HG02759 (cell line): ENCODE results near the gene IP6K3.

ENCODE experiments used
- ATAC-seq: cut with Tn5 transposase; IDR thresholded peaks from one replicate; pipeline ENCODE4 v1.9.1; 2021; ENCODE audit warnings: mild to moderate bottlenecking, moderate library complexity; ENCODE audit not compliant: unreplicated experiment

The IP6K3 gene, protein sequence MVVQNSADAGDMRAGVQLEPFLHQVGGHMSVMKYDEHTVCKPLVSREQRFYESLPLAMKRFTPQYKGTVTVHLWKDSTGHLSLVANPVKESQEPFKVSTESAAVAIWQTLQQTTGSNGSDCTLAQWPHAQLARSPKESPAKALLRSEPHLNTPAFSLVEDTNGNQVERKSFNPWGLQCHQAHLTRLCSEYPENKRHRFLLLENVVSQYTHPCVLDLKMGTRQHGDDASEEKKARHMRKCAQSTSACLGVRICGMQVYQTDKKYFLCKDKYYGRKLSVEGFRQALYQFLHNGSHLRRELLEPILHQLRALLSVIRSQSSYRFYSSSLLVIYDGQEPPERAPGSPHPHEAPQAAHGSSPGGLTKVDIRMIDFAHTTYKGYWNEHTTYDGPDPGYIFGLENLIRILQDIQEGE

DNA sequence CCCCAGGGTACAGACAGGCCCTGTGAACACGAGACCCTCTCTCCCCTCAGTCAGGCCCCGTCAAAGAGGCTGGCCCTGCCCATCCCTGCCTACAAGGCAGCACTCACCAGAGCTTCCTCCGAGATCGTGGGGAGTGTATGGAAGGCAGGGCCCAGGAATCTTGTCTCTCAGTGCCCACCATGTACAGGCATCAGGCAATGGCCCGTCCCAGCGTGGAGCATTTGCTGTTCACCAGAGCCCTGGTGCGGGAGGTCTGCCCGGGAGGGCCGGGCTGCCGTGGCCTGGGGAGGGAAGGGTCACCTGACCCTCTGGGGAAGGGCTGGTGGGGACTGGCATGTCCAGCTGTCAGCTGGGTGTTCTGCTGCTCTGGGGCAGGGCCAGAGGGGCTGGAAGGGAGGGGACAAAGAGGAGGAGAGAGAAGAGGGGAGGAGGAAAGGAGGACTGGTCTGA, at the start of gene IP6K3:
Gene IP6K3 (minus strand): TSS at position 255 of the 450 bp plus-strand sequence. CDS start 11,429 bp downstream, outside the sequence.
- no peak for ATAC-seq

DNA sequence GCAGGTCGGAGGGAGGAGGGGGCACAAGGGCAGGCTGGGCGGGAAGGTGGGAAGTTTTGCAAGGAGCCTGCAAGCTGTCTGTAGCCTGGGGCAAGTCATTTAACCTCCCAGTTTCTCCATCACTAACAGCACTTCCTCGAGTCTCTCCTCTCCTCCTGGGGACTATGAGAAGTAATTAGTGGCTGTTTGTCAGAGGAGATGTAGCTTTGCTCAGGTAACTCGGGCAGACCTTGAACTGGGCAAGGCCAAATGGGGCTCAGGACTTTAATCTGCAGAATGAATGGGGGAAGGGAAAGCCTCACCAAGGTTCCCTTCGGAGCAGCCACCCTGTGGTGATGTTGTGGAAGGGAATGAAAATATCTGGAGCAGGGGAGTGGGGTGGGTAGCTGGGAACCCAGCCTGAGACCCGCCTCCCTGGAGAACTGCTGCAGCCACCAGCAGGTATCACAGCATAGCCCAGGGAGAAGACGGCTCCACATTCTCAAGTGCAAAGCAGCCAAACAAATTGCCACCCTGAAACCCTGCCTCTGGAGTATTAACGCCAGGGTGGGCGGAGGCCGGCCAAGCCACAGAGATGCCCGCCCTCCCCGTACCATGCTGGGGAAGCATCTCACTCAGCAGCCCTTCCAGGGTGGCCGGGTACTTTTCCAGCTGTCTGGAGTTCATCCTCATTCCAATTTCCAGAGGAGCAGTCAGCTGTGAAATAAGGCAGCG, 48.4 kb upstream of the IP6K3 start:
- no peak for ATAC-seq

DNA sequence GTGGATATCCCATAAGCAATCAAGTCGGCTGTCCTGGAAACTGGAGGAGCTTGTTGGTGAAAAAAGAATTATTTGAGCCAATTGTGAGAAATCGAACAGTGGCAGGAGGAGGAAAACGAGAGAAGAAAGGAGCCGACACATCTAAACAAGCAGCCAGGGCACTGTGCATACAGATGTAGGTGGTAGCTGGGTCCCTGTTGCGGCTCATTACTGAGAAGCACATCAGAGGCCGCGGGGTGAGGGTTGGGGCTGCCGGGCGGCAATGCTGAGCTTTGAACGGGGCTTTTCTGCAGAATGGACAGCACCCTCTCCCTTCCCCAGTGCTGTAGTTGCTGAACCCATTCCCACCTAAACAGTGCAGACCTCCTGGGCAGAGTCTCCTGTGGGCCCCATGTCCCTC, 46.3 kb upstream of the IP6K3 start:
- no peak for ATAC-seq

DNA sequence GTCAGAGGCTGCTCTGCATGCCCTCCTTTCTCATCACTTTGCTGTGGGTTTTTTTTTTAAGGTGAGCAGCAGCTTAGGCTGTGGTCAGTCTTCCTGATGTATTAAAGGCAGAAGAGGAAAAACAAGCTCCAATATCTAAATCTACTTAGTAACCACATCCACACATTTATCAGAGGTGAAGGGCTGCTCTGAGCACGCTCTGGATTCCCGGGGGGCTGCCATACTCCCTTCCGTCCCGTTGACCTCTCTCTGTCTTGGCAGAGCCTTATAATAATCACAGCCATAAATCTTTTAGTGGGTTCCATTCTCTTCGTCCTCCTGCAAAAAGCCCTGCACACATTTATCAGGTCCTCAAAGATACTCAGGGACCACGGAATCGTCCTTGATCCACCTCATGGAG, 44.9 kb upstream of the IP6K3 start:
- no peak for ATAC-seq

DNA sequence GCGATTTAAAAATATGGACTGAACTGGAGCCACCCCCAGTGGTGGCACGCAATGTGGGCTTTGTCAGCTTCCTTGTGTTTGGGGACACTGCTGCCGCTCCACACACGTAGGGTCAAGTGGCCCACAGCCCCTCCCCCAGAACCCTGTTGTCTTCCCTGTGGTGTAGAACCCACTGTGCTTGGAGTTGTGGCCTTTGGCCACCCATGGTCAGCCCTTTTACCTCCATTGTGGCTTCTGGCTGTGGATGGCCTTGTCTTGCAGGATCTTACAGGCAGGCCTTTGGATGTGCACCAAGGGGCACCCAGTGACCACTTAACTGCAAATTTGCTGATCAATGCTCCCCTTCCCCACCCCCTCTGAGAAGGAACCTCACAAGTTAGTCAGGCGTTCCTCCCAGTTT, 44.2 kb upstream of the IP6K3 start:
- ATAC-seq = no peak

DNA sequence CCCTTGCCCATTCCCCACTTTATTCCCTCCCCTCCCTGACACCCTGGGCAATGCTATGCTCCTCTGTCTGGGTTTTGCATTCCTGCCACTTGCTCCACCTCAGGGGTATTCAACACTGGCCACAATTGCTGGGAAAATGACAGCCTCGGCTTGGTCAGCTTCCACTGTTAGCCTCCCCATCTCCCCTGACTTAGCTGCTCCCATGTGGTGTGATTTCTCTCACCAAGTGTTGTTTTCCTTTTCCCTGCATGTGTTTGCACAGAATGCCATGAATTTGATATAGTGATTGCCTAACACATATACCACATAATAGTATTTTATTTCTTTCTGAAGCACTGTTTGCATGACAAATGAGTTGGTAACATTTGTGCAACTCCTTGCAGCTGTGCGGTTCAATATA, 43.7 kb upstream of the IP6K3 start:
- no peak for ATAC-seq

DNA sequence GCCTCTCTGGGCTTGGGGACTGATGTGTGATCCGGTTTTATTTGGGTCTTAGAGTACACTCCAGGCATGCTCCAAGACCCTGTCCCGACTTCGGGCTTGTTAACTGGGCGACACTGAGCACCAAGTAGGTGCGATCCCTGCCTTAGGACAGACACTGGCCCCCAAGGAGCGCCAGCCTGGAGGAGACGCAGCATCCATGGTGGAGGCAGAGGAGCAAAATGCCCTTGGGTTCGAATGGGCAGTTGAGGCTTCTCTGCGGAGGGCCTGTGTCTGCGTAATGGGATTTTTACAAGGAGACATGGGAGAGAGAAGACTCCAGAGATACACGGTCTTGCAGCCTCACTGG, 42.8 kb upstream of the IP6K3 start:
- ATAC-seq = no peak

DNA sequence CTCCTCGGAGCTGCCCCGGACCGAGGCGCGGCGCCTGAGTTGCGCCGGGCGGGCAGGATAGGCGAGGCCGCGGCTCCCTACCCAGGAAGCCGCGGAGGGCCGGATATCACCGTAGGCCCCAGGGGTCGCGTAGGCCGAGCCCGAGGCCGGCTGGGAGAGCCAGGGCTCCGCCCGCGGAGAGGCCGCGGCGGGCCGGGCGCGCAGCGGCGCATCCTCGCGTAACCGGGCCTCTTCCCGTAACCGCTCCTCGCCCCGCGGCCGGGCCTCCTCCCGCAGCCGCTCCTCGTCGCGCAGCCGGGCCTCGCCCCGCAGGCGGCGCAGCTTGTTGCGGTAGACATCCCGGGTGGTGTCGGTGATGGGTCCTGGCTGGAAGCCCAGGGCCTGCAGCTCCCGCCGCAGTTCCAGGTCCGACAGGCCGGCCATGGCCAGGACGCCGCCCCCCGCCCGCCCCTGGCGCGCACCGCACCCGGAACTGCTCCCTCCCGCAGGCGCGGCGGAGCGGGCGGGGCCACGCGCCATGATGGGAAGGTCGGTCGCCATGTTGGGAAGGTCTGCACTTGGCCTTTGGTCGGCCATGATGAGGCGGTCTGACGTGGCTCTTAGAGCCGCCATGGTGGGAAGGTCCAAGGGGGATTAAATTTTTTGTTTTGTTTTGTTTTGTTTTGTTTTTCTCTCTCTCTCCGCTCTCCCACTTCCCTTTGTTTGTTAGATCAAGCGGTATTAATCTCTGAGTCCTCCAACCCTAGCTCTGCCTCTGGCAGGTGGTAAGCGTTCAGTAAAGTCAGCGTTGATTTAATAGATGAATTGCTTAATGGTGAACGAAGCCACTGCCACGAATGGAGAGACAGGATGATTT, 42.2 kb upstream of the IP6K3 start, which contains the start of gene LEMD2:
Gene LEMD2 (minus strand): TSS at position 437 of the 856 bp plus-strand sequence. CDS start 14 bp downstream, at position 423.
- peak; percentile 82 for ATAC-seq

DNA sequence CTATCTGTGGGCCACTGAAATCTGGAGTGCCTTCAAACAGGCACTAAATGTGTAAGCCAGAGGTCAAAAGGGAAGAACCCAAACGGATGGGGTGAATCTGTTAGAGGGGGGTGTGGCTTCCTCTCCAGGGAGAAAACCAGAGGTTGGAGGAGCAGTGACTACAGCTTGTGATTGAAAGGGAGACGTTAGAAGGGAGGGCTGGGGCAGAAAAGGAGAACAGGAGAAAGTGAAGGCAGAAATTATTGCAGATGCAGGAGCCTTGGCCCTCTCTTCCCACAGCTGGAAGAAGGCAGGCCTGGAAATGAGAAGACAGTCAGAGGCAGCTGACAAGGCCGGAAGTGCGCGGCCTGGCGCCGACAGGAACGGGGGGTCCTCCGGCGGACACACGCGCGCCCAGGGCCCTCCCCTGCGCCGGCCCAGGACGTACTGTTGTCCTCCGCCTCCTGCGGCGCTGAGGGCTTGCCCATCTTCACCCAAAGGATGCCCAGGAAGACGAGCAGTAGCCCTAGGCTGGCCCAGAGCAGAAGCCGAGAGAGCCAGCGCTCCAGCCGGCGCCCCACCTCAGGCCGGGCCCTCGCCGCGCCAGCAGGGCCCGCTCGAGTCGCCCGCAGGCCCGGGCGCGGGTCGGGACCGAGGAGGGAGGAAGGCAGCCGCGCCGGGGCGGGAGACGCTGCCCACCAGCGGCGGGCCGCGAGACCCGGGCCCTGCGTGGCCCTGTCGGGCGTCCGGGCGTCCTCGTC, 41.4 kb upstream of the IP6K3 start:
- ATAC-seq = peak; percentile 56

DNA sequence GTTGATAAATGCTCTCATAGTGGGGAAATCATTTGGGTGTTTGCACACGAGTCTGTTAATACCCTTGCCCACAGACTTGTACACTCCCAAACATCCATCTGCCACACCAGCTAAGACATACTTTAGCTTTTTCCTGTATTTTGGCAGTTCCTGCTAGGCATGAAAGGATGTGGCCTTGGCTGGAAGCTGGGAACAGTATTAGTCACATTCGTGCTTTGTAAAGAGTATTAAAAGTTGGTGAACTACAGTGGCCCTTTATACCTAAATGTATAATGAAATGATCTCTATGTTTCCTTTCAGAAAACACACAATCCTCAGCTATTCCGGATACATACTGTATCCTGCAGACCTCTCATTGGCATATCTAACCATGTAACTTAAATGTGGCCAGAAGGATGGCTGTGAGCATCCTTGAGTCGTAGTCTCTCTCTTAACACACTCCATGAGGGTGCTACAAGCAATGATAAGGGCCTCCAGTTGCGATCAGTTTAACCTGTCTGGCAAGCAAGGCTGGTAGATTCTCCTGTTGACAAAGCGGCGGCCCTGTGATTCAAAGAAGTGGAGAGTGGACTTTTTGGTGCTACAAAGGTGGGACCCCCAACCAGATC, 40.7 kb upstream of the IP6K3 start:
- no peak for ATAC-seq

DNA sequence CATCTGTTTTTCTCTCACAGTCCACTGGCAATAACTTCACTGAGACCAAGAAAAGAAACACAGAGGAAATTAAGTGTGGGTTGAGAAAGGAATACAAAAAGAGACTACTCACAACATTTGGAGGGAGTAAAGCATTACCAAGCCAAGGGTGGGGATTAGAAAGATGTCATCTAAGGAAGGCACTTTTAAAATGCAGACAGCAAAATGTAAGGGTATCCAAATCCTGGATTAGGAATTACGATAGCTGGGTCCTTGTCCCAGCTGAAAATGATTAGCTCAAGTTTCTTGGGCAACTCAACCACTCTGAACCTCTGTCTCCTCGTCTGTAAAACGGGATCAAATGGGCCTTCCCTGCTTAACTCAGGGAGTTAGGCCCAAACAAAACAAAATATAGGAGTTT, 40.0 kb upstream of the IP6K3 start:
- no peak for ATAC-seq

DNA sequence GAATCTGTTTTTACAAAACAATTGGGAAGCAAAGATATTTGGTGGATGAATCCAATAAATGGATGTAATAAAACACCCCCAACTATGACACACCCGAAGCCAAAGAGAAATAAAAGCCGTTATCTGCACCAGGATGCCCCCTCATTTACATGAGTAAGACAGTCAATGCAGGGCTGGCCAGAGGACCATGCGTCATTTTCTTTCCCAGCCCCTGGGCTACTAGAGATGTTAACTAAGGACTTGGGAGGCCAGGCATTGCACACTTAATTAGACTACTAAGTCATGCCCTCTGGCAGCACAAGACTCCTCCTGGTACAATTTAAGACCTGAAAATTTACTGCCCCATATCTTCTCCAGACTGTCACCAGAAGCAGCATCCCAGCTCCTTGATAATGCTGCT, 39.1 kb upstream of the IP6K3 start:
- no peak for ATAC-seq

DNA sequence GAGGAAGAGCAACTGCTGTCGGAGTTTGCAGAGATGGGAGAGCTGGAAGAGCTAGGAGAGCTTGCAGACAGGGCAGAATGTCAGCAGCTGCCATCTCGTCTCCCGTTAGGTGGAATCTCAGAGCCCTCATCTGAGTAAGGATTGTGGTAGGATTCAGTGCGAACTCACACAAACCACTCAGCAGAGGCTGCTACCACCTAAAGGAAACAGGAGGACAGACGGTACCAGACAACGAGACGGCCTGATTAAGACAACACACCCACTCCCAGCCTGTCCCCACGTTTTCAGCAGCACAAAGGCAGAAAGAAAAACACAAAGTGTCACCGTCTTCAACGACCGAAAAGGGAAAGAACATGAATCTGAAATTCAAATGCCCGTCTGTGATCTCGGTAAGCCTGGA, 38.1 kb upstream of the IP6K3 start:
- no peak for ATAC-seq

DNA sequence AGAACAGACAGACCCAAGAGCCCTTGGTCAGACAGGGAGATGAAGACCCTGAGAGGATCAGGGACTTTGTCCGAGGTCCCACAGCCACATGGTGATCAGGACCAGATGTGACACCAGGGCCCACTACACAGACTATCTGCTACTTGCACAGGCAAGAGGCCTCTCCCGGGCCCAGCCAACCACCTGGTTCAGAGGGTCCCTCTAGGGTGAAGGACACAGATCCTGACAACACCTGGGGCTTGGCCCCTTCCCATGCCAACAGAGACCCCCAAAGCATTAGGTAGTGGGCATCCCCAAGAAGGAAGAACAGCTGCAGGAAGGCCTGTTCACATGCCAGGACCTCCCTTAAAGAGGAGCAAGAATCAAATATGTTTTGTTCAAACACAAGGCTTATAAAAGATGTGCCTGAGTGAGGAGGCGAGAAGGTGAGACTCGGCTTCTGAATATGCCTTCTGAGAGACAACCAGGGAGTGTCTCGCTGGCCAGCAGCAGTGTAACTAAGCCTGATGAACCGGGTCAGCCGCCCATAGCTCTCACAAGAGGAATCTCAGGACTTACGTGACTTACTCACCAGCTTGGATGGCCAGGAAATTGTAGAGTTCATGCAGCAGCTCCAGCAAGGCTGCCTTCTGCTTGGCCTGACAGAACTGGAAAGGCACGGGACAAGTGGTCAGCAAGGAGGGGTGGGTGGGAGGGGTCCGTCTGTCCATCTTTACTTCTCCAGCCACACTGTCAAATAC, 37.2 kb upstream of the IP6K3 start:
- no peak for ATAC-seq

DNA sequence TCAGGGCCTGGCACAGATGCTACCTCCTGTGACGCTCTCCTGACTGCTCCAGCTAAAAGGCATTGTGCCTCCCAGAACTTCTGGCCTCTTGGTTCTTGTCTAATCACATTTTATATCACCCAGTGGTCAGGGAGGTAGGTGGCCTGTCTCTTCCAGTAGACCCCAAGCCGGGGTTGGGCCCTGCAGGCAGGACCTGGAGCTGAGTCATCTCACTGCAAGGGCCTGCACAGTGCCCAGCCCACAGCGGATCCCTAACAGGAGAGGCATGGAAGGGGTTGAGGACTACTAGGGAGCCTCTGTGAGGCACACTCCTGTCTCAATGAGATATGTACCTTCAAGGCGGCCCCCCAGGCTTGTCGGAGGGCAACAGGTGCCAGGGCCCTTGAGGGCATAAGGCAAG, 35.9 kb upstream of the IP6K3 start:
- no peak for ATAC-seq

DNA sequence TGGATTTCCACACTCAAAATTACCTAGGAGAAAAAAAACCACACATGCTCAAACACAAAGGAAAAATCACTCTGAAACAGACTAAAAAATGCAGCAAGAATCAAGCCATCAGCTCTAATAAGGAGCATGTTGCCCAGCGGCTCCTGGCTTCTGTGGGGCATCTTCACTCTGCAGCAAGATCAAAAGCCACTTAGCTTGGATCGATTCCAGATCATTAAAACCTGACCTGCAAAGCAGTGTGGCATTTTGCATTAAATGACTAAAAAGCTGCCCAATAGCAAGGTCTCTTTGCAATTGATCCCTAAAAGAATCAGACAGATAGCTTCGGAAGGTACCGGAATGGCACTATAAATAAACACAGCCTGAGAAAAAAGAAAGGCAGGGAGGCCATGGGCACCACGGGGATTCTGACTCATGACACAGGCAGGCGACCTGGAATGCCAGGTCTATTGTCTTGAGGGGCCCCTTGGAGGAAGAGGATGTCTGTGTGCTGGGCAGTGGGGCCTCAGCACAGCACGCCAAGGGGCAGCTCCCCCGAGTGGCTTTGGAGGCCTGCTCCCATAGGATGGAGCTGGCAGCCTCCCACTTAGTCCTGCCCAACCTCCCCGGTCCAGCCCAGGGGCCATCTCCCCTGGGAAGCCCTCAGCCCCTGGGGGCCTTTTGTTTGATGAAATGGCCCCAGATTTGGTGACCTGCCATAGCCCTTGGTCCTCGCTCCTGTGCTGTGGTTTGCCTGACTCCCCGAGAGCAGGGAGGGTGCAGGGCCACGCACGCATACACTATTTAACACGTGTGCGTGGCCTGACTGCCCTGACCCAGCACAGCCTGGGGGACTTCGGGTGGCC, 34.6 kb upstream of the IP6K3 start:
- ATAC-seq = no peak

DNA sequence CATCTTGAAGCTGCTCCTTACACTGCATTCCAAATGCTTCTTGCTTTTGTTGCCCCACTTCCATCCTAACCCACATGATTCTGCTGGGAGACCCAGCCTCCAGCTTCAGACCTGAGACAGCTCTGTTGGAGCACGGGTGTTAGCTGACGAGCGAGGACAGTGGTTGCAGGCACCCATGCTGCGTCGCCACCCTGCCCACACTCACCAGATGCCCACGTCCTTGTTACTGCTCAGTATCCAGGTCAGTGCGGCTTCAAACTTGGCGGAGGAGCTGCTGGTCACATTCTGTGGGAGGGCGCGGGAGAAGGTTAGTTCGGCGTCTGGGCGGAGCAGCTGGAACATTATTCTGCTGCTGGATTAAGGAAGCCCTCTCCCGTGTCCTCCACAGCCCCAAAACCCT, 33.2 kb upstream of the IP6K3 start:
- ATAC-seq = no peak

DNA sequence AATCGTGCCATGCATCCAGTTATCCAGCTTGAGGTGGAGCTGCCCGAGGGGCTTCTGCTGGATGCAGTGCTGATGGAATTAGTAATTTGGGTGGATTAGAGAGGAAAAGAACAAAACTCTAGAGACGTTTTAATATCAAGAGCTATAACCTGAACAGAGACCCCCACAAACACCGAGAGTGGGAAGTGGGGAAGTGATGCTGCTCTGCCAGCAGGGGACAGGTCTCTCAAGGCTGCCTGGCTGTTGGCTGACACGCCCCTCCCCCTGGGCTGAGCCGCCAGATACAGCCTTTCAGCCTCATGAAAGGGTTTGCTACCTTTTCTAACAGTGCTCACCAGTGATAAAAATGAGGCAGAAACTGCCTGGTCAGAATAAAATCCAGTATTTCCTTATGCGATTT, 32.6 kb upstream of the IP6K3 start:
- ATAC-seq = no peak
